ENCODE measurements around the gene ZBTB34.

ZBTB34 gene

DNA sequence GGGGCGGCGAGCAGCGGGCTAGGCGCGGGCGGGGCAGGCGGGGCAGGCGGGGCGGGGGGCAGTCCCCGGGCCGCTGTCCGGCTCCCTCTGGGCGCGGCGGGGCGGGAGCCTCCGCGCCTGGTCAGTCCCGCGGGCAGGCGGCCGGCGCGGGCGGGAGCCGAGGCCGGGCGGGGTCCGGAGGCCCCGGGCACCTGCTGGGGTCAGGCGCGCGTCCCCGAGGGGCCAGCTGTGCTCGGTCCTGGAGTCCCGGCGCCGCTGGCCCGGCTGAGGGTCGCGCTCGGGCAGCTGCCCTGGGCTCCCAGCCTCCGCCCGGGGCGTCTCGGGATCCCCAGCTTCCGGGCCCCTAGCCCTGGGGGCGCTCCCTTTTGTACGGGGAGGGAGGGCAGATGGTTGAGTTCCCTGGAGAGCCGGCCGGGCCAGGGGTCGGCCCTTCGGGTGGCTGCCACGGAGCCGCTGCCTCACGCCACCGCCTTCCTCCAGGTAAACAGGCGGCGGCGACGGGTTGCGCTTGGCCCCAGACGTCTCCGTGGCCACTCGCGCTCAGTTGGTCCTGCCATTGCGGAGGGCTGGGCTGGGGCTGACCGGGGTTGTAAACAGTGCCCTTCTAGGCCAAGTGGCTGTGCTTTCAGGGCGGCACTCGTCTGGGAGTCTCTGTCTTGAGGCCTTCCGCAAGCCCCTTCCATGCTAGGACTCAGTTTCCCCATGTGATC is 473 bp downstream of the ZBTB34 start:
- peak overlapping the region; percentile 88 for H3K4me3 ChIP-seq (ENCODE audit: low read length)
- DNase-seq (ENCODE audit: low read depth): no peak
- TF ChIP-seq, protein P1, sequence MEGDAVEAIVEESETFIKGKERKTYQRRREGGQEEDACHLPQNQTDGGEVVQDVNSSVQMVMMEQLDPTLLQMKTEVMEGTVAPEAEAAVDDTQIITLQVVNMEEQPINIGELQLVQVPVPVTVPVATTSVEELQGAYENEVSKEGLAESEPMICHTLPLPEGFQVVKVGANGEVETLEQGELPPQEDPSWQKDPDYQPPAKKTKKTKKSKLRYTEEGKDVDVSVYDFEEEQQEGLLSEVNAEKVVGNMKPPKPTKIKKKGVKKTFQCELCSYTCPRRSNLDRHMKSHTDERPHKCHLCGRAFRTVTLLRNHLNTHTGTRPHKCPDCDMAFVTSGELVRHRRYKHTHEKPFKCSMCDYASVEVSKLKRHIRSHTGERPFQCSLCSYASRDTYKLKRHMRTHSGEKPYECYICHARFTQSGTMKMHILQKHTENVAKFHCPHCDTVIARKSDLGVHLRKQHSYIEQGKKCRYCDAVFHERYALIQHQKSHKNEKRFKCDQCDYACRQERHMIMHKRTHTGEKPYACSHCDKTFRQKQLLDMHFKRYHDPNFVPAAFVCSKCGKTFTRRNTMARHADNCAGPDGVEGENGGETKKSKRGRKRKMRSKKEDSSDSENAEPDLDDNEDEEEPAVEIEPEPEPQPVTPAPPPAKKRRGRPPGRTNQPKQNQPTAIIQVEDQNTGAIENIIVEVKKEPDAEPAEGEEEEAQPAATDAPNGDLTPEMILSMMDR (conservative IDR thresholded peaks at IDR 0.05; ENCODE audit: low read length): no peak

DNA sequence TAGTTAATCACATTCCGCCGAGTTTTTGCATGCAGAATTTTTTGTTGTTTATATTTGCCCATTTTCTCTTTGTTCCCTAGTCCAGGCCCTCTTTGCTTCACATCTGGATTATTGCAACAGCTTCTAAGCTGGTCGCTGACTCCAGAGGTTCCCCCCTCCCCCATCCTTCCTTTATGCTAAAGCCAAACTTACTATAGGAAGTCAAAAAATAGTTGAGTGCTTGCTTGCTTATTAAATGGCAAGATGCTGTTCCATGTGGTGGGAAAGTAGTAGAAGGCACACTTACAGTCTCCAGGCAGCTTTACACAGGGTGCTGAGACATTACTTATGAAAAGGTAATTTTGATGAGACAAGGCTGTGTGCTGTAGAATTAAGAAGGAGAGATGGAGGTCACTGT is 1.3 kb downstream of the ZBTB34 start:
- peak; percentile 53 for DNase-seq (ENCODE audit: low read depth)
- H3K4me3 ChIP-seq (ENCODE audit: low read length): peak overlapping the region; percentile 88
- TF ChIP-seq, protein P1 (conservative IDR thresholded peaks at IDR 0.05; ENCODE audit: low read length): no peak

DNA sequence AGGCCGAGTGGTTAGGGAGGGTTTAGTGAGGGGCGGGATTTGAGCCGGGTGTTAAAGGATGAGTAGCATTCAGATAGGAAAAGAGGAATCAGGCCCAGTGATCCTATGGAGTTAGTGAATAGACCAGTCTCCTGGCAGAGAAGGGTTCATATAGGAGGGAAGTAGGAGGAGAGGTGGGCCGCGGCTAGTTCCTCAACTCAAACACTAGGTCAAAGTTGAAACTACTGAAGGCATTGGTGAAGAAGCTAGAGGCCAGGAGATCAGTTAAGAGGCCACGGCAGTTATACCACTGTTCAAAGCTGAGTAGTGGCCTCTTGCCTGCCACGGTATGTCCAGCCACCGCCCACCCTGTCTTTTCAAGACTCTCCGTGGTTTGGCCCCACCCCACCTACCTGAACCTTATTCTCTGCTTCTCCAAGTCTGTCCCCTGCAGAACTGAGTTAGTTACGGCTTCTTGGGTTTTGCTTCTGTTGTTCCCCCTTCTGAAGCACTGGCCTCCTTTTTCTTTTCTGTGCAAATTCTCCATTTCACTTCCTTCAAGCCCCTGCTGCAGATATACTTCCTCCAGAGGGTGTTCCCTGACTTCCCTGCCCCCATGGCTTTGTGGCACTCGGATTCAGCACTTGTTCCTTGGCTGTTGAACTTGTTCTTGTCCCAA is 1.8 kb downstream of the ZBTB34 start:
- H3K4me3 ChIP-seq (ENCODE audit: low read length): peak overlapping the region; percentile 88
- TF ChIP-seq, protein P1 (conservative IDR thresholded peaks at IDR 0.05; ENCODE audit: low read length): no peak
- DNase-seq (ENCODE audit: low read depth): no peak

DNA sequence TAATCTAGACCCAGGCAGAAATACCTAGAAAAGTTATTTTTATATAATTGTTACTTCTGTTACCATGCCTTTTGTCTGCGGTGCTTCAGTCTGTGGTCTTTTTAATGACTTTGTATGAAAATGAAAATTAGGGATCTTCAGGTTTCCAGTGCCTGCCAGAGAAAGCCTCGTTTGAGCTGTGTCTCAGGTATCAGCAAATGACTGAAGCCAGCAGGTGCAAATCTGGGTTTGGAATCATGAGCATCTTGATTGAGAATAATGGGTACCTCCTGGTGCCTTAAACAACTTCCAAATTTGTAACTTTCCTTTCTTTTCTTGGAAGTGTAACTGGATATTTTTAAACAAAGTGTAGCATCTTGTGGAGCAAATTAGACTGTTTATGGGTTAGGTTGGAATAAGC is 4.3 kb downstream of the ZBTB34 start:
- TF ChIP-seq, protein P1 (conservative IDR thresholded peaks at IDR 0.05; ENCODE audit: low read length): no peak
- no peak for DNase-seq (ENCODE audit: low read depth)
- no peak overlapping the region for H3K4me3 ChIP-seq (ENCODE audit: low read length)

DNA sequence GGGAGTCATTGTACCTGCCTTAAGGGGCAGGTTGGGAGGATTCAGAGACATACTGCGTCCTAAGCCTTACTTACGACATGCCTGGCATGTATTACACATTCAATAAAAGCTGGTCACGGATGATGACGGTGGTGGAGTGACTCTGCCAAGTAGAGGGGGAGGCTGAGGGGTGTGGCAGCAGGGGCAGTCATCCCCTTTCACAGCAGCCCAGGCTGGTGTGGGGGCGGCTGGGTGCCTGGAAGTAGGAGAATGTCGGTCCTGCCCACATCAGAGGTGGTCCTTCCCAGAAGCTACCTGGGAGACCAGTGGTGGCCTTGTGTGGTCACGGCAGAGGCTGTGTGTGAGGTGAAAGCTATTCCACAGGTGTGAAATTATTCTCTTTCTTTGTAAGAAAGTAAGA is 8.9 kb downstream of the ZBTB34 start:
- DNase-seq (ENCODE audit: low read depth): no peak
- TF ChIP-seq, protein P1 (conservative IDR thresholded peaks at IDR 0.05; ENCODE audit: low read length): no peak
- no peak overlapping the region for H3K4me3 ChIP-seq (ENCODE audit: low read length)

DNA sequence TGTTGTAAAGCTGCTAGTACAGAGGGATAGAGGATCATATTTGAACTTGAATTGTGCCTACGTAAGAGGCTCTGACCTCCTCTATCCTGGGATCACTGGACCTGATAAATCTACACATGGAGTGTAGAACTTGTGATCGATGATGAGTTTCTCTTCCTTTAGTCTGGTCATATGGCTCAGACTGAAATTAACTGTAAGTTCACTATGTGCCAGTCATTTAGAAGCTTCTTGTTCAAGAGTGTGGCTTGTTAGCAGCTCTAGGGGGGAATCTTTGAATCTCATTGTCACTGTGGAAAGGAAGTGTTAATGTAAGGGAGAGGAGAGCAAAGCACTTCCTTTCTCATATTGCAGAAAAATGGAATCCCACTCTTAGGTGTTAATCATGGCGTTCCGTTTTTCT is 12.1 kb downstream of the ZBTB34 start:
- TF ChIP-seq, protein P1 (conservative IDR thresholded peaks at IDR 0.05; ENCODE audit: low read length): no peak
- no peak for DNase-seq (ENCODE audit: low read depth)
- H3K4me3 ChIP-seq (ENCODE audit: low read length): no peak overlapping the region

Measured in AG10803 (cell line).